SK-N-MC (cell line): Measurements from ENCODE around the gene NUPR1.

Experiments used
- EZH2 ChIP-seq: fragments of 200-600 bp; sonication (generic); IDR thresholded peaks from one replicate; pipeline ENCODE4 v1.6.1; 2017; ENCODE audit warnings: antibody characterized with exemption
- POLR2AphosphoS5 ChIP-seq: IDR thresholded peaks from 2 replicates; pipeline ENCODE4 v1.6.1; 2012; ENCODE audit warnings: mild to moderate bottlenecking, low read depth, low read length, borderline replicate concordance

- TF ChIP-seq EZH2: no peak
- TF ChIP-seq POLR2AphosphoS5: no peak
Measured at GRCh38 chr16:28498666-28499381, 40.0 kb downstream of the NUPR1 start.
